GM23338 (cell line): ENCODE measurements around the gene STK33.

Source experiments
- CREB1 ChIP-seq: fragments of 250-450 bp; sonication (Bioruptor Pico); IDR thresholded peaks from 2 replicates; pipeline ENCODE4 v1.5.0; 2020; ENCODE audit warnings: low read depth, mild to moderate bottlenecking, moderate library complexity
- CTCF ChIP-seq, 2 experiments: fragments of 200-600 bp in 1 of 2; sonication (generic) in 1 of 2; conservative IDR thresholded peaks; 2 replicates each; pipeline versions ENCODE4 v1.5.1 to v1.6.1; 2016 to 2017; ENCODE audit warnings: antibody characterized with exemption in 2 of 2, low read depth in 2 of 2, mild to moderate bottlenecking in 2 of 2, moderate library complexity in 1 of 2
- ETS1 ChIP-seq: IDR thresholded peaks from 2 replicates; pipeline ENCODE4 v1.6.1; 2016; ENCODE audit warnings: antibody characterized with exemption
- EZH2 ChIP-seq: fragments of 200-600 bp; sonication (generic); IDR thresholded peaks from one replicate; pipeline ENCODE4 v1.8.0; 2017; ENCODE audit warnings: antibody characterized with exemption, mild to moderate bottlenecking, low read depth; ENCODE audit not compliant: unreplicated experiment
- EZH2phosphoT487 ChIP-seq: fragments of 200-600 bp; sonication (generic); IDR thresholded peaks from one replicate; pipeline ENCODE4 v1.8.1; 2018; ENCODE audit warnings: antibody characterized with exemption; ENCODE audit not compliant: unreplicated experiment
- JUNB ChIP-seq: IDR thresholded peaks from one replicate; pipeline ENCODE4 v1.6.1; 2016; ENCODE audit warnings: antibody characterized with exemption; ENCODE audit not compliant: unreplicated experiment
- POLR2AphosphoS5 ChIP-seq: IDR thresholded peaks from 2 replicates; pipeline ENCODE4 v1.6.1; 2016; ENCODE audit warnings: antibody characterized with exemption, low read depth
- REST ChIP-seq: IDR thresholded peaks from one replicate; pipeline ENCODE4 v1.6.1; 2018; ENCODE audit warnings: antibody characterized with exemption; ENCODE audit not compliant: unreplicated experiment
- ZNF114 ChIP-seq: fragments of 250-450 bp; sonication (Bioruptor Pico); IDR thresholded peaks from 2 replicates; pipeline ENCODE4 v1.5.0; 2020; ENCODE audit warnings: mild to moderate bottlenecking, moderate library complexity
- ZNF331 ChIP-seq: fragments of 250-450 bp; sonication (Bioruptor Pico); IDR thresholded peaks from 2 replicates; pipeline ENCODE4 v1.5.0; 2020; ENCODE audit warnings: low read depth, mild to moderate bottlenecking, moderate library complexity

GRCh38 chr11:8386134-8386864 is 207.7 kb downstream of the STK33 start:
- TF ChIP-seq EZH2phosphoT487 (no peak), CTCF (conservative IDR thresholded peaks at IDR 0.05; ENCODE audit: low read depth in 2 of 2) (no peak), POLR2AphosphoS5 (no peak), EZH2 (no peak), REST (no peak), ETS1 (no peak), CREB1 (CRISPR knock-in tag) (no peak), JUNB (no peak), ZNF331 (CRISPR knock-in tag) (no peak), ZNF114 (CRISPR knock-in tag) (no peak)
